Measurements from ENCODE around the gene TRAPPC5.

Gene TRAPPC5

GRCh38 chr19:7701654-7702457, 21.2 kb downstream of the TRAPPC5 start, which contains the start of gene FCER2:
FCER2 (minus strand) TSS chr19:7702131; CDS start chr19:7699760, 2,371 bp downstream.
- no peak for DNase-seq (ENCODE audit: low read depth, low spot score)
- Histone ChIP-seq H3K4me3 (ENCODE audit: low read length) (no peak within 1 kb of the TSS), H3K27me3 (ENCODE audit: control insufficient read depth, insufficient read depth, low read length) (no peaks in the 10 kb centered on the region), H3K36me3 (ENCODE audit: control insufficient read depth, insufficient read depth, low read length) (no peaks in the 10 kb centered on the region), H3K9me3 (ENCODE audit: control insufficient read depth, insufficient read depth, low read length) (no peaks in the 10 kb centered on the region), H3K4me1 (ENCODE audit: control insufficient read depth, insufficient read depth, low read length) (0 out of 2 replicates have a peak, but pooled peaks cover 4% of the 10 kb centered on the region), H3K27ac (ENCODE audit: low read length) (no peak within 1 kb of the TSS)
- WGBS (ENCODE audit: insufficient coverage, insufficient read length), result no CpG with 5 or more reads among the region's 20 CpGs

DNA sequence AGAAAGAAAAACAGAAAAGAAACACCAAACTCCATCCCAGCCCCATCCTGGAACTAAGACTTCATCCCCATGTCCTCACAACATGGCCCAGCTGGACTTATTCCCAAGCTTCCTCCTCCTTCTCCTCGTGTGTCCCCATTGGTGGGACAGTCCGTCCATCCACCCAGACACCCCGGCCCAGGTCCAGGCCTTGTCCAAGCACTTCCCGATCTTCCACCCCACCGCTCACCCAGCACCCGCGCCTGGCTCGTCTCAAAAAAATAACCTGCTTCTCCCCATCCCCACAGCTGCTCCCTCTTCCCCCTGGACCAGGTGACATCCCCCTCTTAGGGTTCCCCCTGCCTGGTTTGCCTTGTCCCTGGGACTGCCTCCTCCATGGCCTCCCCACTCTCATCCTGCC, 22.7 kb downstream of the TRAPPC5 start:
- H3K9me3 ChIP-seq (ENCODE audit: control insufficient read depth, insufficient read depth, low read length), result no peaks in the 10 kb centered on the region
- WGBS (ENCODE audit: insufficient coverage, insufficient read length), result no CpG with 5 or more reads among the region's 8 CpGs
- DNase-seq (ENCODE audit: low read depth, low spot score), result no peak
- H3K27me3 ChIP-seq (ENCODE audit: control insufficient read depth, insufficient read depth, low read length), result no peaks in the 10 kb centered on the region
- H3K27ac ChIP-seq (ENCODE audit: low read length), result no peak overlapping the region
- H3K4me3 ChIP-seq (ENCODE audit: low read length), result no peak overlapping the region
- H3K4me1 ChIP-seq (ENCODE audit: control insufficient read depth, insufficient read depth, low read length), result 0 out of 2 replicates have a peak, but pooled peaks cover 2% of the 10 kb centered on the region
- H3K36me3 ChIP-seq (ENCODE audit: control insufficient read depth, insufficient read depth, low read length), result no peaks in the 10 kb centered on the region

- H3K27ac ChIP-seq (ENCODE audit: low read length), result no peak overlapping the region
- no peaks in the 10 kb centered on the region for H3K9me3 ChIP-seq (ENCODE audit: control insufficient read depth, insufficient read depth, low read length)
- no CpG with 5 or more reads among the region's 6 CpGs for WGBS (ENCODE audit: insufficient coverage, insufficient read length)
- H3K36me3 ChIP-seq (ENCODE audit: control insufficient read depth, insufficient read depth, low read length), result no peaks in the 10 kb centered on the region
- no peak overlapping the region for H3K4me3 ChIP-seq (ENCODE audit: low read length)
- H3K4me1 ChIP-seq (ENCODE audit: control insufficient read depth, insufficient read depth, low read length), result no peaks in the 10 kb centered on the region
- DNase-seq (ENCODE audit: low read depth, low spot score), result no peak
- no peaks in the 10 kb centered on the region for H3K27me3 ChIP-seq (ENCODE audit: control insufficient read depth, insufficient read depth, low read length)
Observed at GRCh38 chr19:7704280-7705060, 23.8 kb downstream of the TRAPPC5 start.

GRCh38 chr19:7705387-7706187, 25.0 kb downstream of the TRAPPC5 start:
- WGBS (ENCODE audit: insufficient coverage, insufficient read length), result no CpG with 5 or more reads among the region's 24 CpGs
- DNase-seq (ENCODE audit: low read depth, low spot score), result no peak
- Histone ChIP-seq H3K4me1 (ENCODE audit: control insufficient read depth, insufficient read depth, low read length) (no peaks in the 10 kb centered on the region), H3K27me3 (ENCODE audit: control insufficient read depth, insufficient read depth, low read length) (no peaks in the 10 kb centered on the region), H3K9me3 (ENCODE audit: control insufficient read depth, insufficient read depth, low read length) (no peaks in the 10 kb centered on the region), H3K27ac (ENCODE audit: low read length) (no peak overlapping the region), H3K36me3 (ENCODE audit: control insufficient read depth, insufficient read depth, low read length) (no peaks in the 10 kb centered on the region), H3K4me3 (ENCODE audit: low read length) (no peak overlapping the region)

DNA sequence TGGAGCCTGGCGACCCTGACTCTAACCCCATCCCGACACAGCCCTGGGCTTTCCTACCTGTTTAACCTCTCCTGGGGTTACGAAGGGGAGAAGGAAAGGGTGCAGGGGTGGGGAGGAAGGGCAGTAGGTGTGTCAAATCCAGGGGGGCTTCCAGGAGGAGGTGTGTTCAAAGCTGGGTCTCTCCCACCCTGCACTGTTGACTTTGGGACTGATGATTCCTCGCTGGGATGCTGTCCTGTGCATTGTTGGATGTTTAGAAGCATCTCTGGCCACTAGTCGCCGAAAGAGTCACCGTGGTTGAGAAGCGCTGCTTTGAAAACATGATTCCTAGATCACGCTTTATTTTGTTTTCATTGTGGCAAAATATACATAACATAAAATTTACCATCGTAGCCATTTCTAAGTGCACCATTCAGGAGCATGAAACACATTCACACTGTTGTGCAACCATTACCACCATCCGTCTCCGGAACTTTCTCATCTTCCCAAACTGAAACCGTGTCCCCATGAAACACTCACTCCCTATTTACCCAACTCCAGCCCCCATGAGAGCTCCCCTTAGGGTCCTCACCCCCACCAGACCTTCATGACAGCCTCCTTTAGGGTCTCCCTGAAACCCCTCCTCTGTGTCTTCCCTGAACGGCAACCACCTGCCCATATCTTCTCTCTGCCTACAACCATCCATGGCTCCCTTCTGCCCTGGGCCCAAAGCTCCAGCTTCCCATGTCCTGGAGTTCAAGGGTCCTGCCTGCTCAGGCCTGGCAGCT, 25.7 kb downstream of the TRAPPC5 start:
- no CpG with 5 or more reads among the region's 14 CpGs for WGBS (ENCODE audit: insufficient coverage, insufficient read length)
- Histone ChIP-seq H3K4me3 (ENCODE audit: low read length) (no peak overlapping the region), H3K9me3 (ENCODE audit: control insufficient read depth, insufficient read depth, low read length) (no peaks in the 10 kb centered on the region), H3K4me1 (ENCODE audit: control insufficient read depth, insufficient read depth, low read length) (no peaks in the 10 kb centered on the region), H3K27ac (ENCODE audit: low read length) (no peak overlapping the region), H3K36me3 (ENCODE audit: control insufficient read depth, insufficient read depth, low read length) (no peaks in the 10 kb centered on the region), H3K27me3 (ENCODE audit: control insufficient read depth, insufficient read depth, low read length) (no peaks in the 10 kb centered on the region)
- DNase-seq (ENCODE audit: low read depth, low spot score), result no peak

- no peak overlapping the region for H3K4me3 ChIP-seq (ENCODE audit: low read length)
- no peaks in the 10 kb centered on the region for H3K27me3 ChIP-seq (ENCODE audit: control insufficient read depth, insufficient read depth, low read length)
- no peaks in the 10 kb centered on the region for H3K4me1 ChIP-seq (ENCODE audit: control insufficient read depth, insufficient read depth, low read length)
- DNase-seq (ENCODE audit: low read depth, low spot score), result no peak
- no peaks in the 10 kb centered on the region for H3K9me3 ChIP-seq (ENCODE audit: control insufficient read depth, insufficient read depth, low read length)
- H3K27ac ChIP-seq (ENCODE audit: low read length), result no peak overlapping the region
- H3K36me3 ChIP-seq (ENCODE audit: control insufficient read depth, insufficient read depth, low read length), result no peaks in the 10 kb centered on the region
- WGBS (ENCODE audit: insufficient coverage, insufficient read length), result no CpG with 5 or more reads among the region's 8 CpGs
Observed at GRCh38 chr19:7706955-7707456, 26.4 kb downstream of the TRAPPC5 start.

GRCh38 chr19:7709932-7710460, 29.4 kb downstream of the TRAPPC5 start:
- Histone ChIP-seq H3K9me3 (ENCODE audit: control insufficient read depth, insufficient read depth, low read length) (no peaks in the 10 kb centered on the region), H3K36me3 (ENCODE audit: control insufficient read depth, insufficient read depth, low read length) (no peaks in the 10 kb centered on the region), H3K4me3 (ENCODE audit: low read length) (no peak overlapping the region), H3K27me3 (ENCODE audit: control insufficient read depth, insufficient read depth, low read length) (no peaks in the 10 kb centered on the region), H3K4me1 (ENCODE audit: control insufficient read depth, insufficient read depth, low read length) (no peaks in the 10 kb centered on the region), H3K27ac (ENCODE audit: low read length) (no peak overlapping the region)
- DNase-seq (ENCODE audit: low read depth, low spot score), result no peak
- no CpG with 5 or more reads among the region's 10 CpGs for WGBS (ENCODE audit: insufficient coverage, insufficient read length)

DNA sequence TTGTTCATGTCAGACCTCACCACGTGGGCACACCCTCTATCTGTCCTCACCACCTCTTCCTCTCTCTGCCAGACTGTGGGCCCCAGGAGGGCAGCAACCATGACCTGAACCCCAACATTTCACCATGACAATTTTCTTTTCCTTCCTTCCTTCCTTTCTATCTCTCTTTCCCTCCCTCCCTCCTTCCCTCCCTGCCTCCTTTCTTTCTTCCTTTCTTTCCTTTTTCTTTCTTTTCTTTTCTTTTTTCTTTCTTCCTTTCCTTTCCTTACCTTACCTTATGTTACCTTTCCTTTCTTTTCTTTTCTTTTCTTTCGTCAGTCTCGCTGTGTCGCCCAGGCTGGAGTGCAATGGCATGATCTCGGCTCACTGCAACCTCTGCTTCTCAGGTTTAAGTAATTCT, 30.0 kb downstream of the TRAPPC5 start:
- no peaks in the 10 kb centered on the region for H3K9me3 ChIP-seq (ENCODE audit: control insufficient read depth, insufficient read depth, low read length)
- no peak overlapping the region for H3K27ac ChIP-seq (ENCODE audit: low read length)
- no peaks in the 10 kb centered on the region for H3K4me1 ChIP-seq (ENCODE audit: control insufficient read depth, insufficient read depth, low read length)
- no peak overlapping the region for H3K4me3 ChIP-seq (ENCODE audit: low read length)
- H3K27me3 ChIP-seq (ENCODE audit: control insufficient read depth, insufficient read depth, low read length), result no peaks in the 10 kb centered on the region
- no peak for DNase-seq (ENCODE audit: low read depth, low spot score)
- WGBS (ENCODE audit: insufficient coverage, insufficient read length), result no CpG with 5 or more reads among the region's 5 CpGs
- no peaks in the 10 kb centered on the region for H3K36me3 ChIP-seq (ENCODE audit: control insufficient read depth, insufficient read depth, low read length)

DNA sequence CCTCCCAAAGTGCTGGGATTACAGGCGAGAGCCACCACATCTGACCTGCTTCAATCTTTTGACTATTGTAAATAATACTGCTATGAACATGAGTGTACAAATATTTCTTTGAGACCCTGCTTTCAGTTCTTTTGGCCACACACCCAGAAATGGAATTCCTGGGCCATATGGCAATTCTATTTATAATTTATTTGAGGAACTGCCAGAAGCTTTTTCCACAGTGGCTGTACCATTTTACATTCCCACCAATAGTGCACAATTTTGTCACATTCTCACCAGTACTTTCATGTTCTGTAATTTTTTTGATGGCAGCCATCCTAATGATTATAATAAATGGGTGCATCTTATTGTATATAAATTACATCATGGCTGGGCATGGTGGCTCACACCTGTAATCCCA, 35.0 kb downstream of the TRAPPC5 start:
- H3K36me3 ChIP-seq (ENCODE audit: control insufficient read depth, insufficient read depth, low read length), result no peaks in the 10 kb centered on the region
- H3K4me3 ChIP-seq (ENCODE audit: low read length), result no peak overlapping the region
- H3K27ac ChIP-seq (ENCODE audit: low read length), result no peak overlapping the region
- H3K4me1 ChIP-seq (ENCODE audit: control insufficient read depth, insufficient read depth, low read length), result no peaks in the 10 kb centered on the region
- no peaks in the 10 kb centered on the region for H3K27me3 ChIP-seq (ENCODE audit: control insufficient read depth, insufficient read depth, low read length)
- no CpG with 5 or more reads among the region's 1 CpG for WGBS (ENCODE audit: insufficient coverage, insufficient read length)
- DNase-seq (ENCODE audit: low read depth, low spot score), result no peak
- no peaks in the 10 kb centered on the region for H3K9me3 ChIP-seq (ENCODE audit: control insufficient read depth, insufficient read depth, low read length)

All from iPS DF 6.9 (cell line).